GM10248 (cell line): ENCODE data around the gene GPR162.

Experiments used
- CTCF ChIA-PET: fragments of 300-600 bp; sonication (Branson Sonifier 250); formaldehyde crosslinking; extraction: SDS; loops from one replicate; lab custom pipeline; 2021; ENCODE audit warnings: antibody characterized with exemption; lab: Yijun Ruan, JAX
- POLR2A ChIA-PET: fragments of 350-650 bp; sonication (Branson Sonifier 250); formaldehyde crosslinking; extraction: SDS; loops from one replicate; lab custom pipeline; 2020; ENCODE audit warnings: antibody characterized with exemption; lab: Yijun Ruan, JAX
- DNase-seq: peaks from one replicate; pipeline ENCODE4 v3.0.0; 2012; ENCODE audit errors: extremely low spot score
- CTCF ChIP-seq: IDR thresholded peaks from 2 replicates; pipeline ENCODE4 v1.5.1; 2012; ENCODE audit warnings: mild to moderate bottlenecking, low read depth; ENCODE audit errors: extremely low read depth, missing control alignments, control extremely low read depth

The GPR162 gene

GRCh38 chr12:6846316-6846869 lies 24.8 kb downstream of the GPR162 start:
- no peak for TF ChIP-seq CTCF
- no peak for DNase-seq
- CTCF ChIA-PET, result interaction anchor here (1.5 to 2.8 kb wide), 3 partner anchors 10 to 26 kb away, joined by 6 to 11 read pairs (median 7); partner anchors contain the start of gene SPSB2
- POLR2A ChIA-PET, result no interaction called here

- no peak for DNase-seq
- POLR2A ChIA-PET, result interaction anchor here (1.4 kb wide), 1 partner anchor 20 kb away, joined by 5 read pairs; the partner anchor contains the start of gene TPI1
- no peak for TF ChIP-seq CTCF
- CTCF ChIA-PET, result interaction anchor here (1.1 to 2.8 kb wide), 7 partner anchors 11 to 43 kb away, joined by 5 to 11 read pairs (median 7); partner anchors contain the start of gene SPSB2
These were observed 26.1 kb downstream of the GPR162 start for GRCh38 chr12:6847676-6848075.

- POLR2A ChIA-PET, result no interaction called here
- no peak for TF ChIP-seq CTCF
- no peak for DNase-seq
- CTCF ChIA-PET, result interaction anchor here (1.0 to 8.1 kb wide), 4 partner anchors 15 to 33 kb away, joined by 3 to 130 read pairs (median 6); partner anchors contain the start of genes SPSB2 and TPI1
These were observed 27.8 kb downstream of the GPR162 start for GRCh38 chr12:6849427-6849826.

GRCh38 chr12:6849976-6850560 lies 28.4 kb downstream of the GPR162 start:
- no peak for TF ChIP-seq CTCF
- DNase-seq, result no peak
- ChIA-PET CTCF (interaction anchor here (1.0 to 8.1 kb wide), 5 partner anchors 11 to 83 kb away, joined by 3 to 130 read pairs (median 7); partner anchors contain the start of genes PTMS, SPSB2 and TPI1), POLR2A (no interaction called here)

- CTCF ChIA-PET, result interaction anchor here (0.9 to 8.1 kb wide), 9 partner anchors 9 to 97 kb away, joined by 4 to 130 read pairs (median 7); partner anchors contain the start of genes GNB3, MLF2, PTMS and SPSB2
- POLR2A ChIA-PET, result interaction anchor here (0.6 to 3.3 kb wide), 11 partner anchors 11 to 380 kb away, joined by 3 to 89 read pairs (median 6); partner anchors contain the start of genes GAPDH, SPSB2, TPI1 and VAMP1
- no peak for TF ChIP-seq CTCF
- no peak for DNase-seq
These were observed 29.2 kb downstream of the GPR162 start for GRCh38 chr12:6850796-6851152.

GRCh38 chr12:6851153-6851920 lies 29.7 kb downstream of the GPR162 start, which contains the start of gene CDCA3:
Gene CDCA3 (minus strand): TSS chr12:6851286. CDS start chr12:6850952, 334 bp downstream.
- DNase-seq, result peak; percentile 100
- ChIA-PET CTCF (interaction anchor here (0.7 to 8.1 kb wide), 15 partner anchors 9 to 230 kb away, joined by 3 to 130 read pairs (median 6); partner anchors contain the start of genes GNB3, MLF2, PTMS and SPSB2), POLR2A (interaction anchor here (0.6 to 3.3 kb wide), 14 partner anchors 10 to 576 kb away, joined by 3 to 89 read pairs (median 6); partner anchors contain the start of genes GAPDH, SPSB2, TPI1 and VAMP1)
- no peak for TF ChIP-seq CTCF
